ENCODE results near the gene EPAS1.

Gene EPAS1

GRCh38 chr2:46273919-46274318, 23.3 kb upstream of the EPAS1 start:
- no peak for DNase-seq

GRCh38 chr2:46274586-46274985, 22.6 kb upstream of the EPAS1 start:
- no peak for DNase-seq

GRCh38 chr2:46275995-46276394, 21.2 kb upstream of the EPAS1 start:
- DNase-seq = no peak

- no peak for DNase-seq
These were observed 20.6 kb upstream of the EPAS1 start for GRCh38 chr2:46276642-46277041.

GRCh38 chr2:46277431-46278190, 19.6 kb upstream of the EPAS1 start:
- DNase-seq = no peak

- DNase-seq = no peak
These were observed 18.3 kb upstream of the EPAS1 start for GRCh38 chr2:46278952-46279351.

GRCh38 chr2:46281939-46282338, 15.3 kb upstream of the EPAS1 start:
- DNase-seq = no peak

GRCh38 chr2:46283693-46284092, 13.5 kb upstream of the EPAS1 start:
- DNase-seq = no peak

GRCh38 chr2:46284260-46284659, 12.9 kb upstream of the EPAS1 start:
- no peak for DNase-seq

- no peak for DNase-seq
These were observed 12.4 kb upstream of the EPAS1 start for GRCh38 chr2:46284796-46285195.

GRCh38 chr2:46286715-46287114, 10.5 kb upstream of the EPAS1 start:
- no peak for DNase-seq

GRCh38 chr2:46290078-46290477, 7.1 kb upstream of the EPAS1 start:
- DNase-seq = no peak

- no peak for DNase-seq
These were observed 3.7 kb upstream of the EPAS1 start for GRCh38 chr2:46293466-46293865.

- DNase-seq = peak in 3 of 5 donors; percentile 8 to 37 (median 17)
These were observed 2.9 kb upstream of the EPAS1 start for GRCh38 chr2:46294176-46294836.

GRCh38 chr2:46296216-46296839, 879 bp upstream of the EPAS1 start:
- DNase-seq = peak in 1 of 5 donors; percentile 18

GRCh38 chr2:46297546-46298271, 502 bp downstream of the EPAS1 start:
- DNase-seq = peak; percentile 58 to 74 (median 71)

- DNase-seq = no peak
These were observed 990 bp downstream of the EPAS1 start for GRCh38 chr2:46298272-46298521.

GRCh38 chr2:46298522-46299353, 1.5 kb downstream of the EPAS1 start:
- DNase-seq = peak in 2 of 5 donors; percentile 9 to 45

GRCh38 chr2:46299365-46300263, 2.4 kb downstream of the EPAS1 start:
- DNase-seq = peak in 1 of 5 donors; percentile 12

GRCh38 chr2:46300406-46300832, 3.2 kb downstream of the EPAS1 start:
- no peak for DNase-seq

- no peak for DNase-seq
These were observed 4.9 kb downstream of the EPAS1 start for GRCh38 chr2:46302005-46302695.

Measured in T-helper 1 cell (primary cell).